ENCODE data around the gene C1QTNF9. TPM values are rescaled to one million over a fixed set of nuclear protein-coding genes. Genes with fewer than 3 reads are reported as not detected.

C1QTNF9 gene
- total and polyA plus RNA-seq, 8 donors, result 0.08 to 2.3 (median 0.31) TPM; not detected in 4

DNA sequence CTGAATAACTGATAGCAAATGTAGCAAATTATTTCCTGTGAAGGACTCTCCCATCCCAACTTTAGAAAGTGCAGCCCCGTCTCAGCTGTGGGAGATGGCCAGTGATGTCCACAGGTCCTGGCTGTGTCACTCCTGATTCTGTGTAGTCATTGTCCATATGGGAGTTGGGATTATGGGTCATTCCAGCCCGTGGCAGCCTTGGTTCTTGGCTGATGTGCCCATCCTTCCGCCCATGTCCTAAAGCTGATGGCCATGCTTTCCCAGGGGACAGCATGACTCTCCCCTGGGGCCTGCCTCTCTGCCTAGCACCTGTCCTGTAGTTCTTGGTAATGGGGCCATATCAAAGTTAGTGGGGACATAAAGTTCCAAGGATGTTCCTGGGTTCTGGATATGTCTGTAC, 43.9 kb upstream of the C1QTNF9 start:
- 89 to 97% (median 90%) methylated on average over 3 of the region's 3 CpGs for WGBS, 5 donors
- Histone ChIP-seq H3K4me3 (no peak overlapping the region), H3K9me3 (no peaks in the 10 kb centered on the region), H3K36me3 (peaks cover 0 to 12% (median 0%) of the 10 kb centered on the region in 4 donors), H3K27me3 (no peaks in the 10 kb centered on the region), H3K27ac (no peak overlapping the region), H3K4me1 (peaks cover 8 to 39% (median 20%) of the 10 kb centered on the region in 4 donors)
- TF ChIP-seq, protein P1, sequence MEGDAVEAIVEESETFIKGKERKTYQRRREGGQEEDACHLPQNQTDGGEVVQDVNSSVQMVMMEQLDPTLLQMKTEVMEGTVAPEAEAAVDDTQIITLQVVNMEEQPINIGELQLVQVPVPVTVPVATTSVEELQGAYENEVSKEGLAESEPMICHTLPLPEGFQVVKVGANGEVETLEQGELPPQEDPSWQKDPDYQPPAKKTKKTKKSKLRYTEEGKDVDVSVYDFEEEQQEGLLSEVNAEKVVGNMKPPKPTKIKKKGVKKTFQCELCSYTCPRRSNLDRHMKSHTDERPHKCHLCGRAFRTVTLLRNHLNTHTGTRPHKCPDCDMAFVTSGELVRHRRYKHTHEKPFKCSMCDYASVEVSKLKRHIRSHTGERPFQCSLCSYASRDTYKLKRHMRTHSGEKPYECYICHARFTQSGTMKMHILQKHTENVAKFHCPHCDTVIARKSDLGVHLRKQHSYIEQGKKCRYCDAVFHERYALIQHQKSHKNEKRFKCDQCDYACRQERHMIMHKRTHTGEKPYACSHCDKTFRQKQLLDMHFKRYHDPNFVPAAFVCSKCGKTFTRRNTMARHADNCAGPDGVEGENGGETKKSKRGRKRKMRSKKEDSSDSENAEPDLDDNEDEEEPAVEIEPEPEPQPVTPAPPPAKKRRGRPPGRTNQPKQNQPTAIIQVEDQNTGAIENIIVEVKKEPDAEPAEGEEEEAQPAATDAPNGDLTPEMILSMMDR (IDR thresholded peaks at IDR 0.05), result no peak
- no peak for TF ChIP-seq POLR2A (IDR thresholded peaks at IDR 0.05)
- no peak for TF ChIP-seq POLR2AphosphoS5 (IDR thresholded peaks at IDR 0.05)
- no peak for TF ChIP-seq EP300 (IDR thresholded peaks at IDR 0.05)
- intact Hi-C loops (cut with DNase I; ENCODE audit: low total_unique reads), result no loop called here
- no peak for DNase-seq

- peaks cover 22 to 57% (median 38%) of the 10 kb centered on the region in 4 donors for H3K4me1 ChIP-seq
- H3K9me3 ChIP-seq, result no peaks in the 10 kb centered on the region
- 40 to 62% (median 50%) methylated on average over 3 of the region's 3 CpGs for WGBS, 5 donors
- peak overlapping the region in 1 of 4 donors; percentile 21 for H3K4me3 ChIP-seq
- TF ChIP-seq EP300 (IDR thresholded peaks at IDR 0.05) (no peak), POLR2A (IDR thresholded peaks at IDR 0.05) (no peak), POLR2AphosphoS5 (IDR thresholded peaks at IDR 0.05) (no peak)
- TF ChIP-seq, protein P1 (IDR thresholded peaks at IDR 0.05), result no peak
- peak in 1 of 2 donors; percentile 52 for DNase-seq
- peaks cover 0 to 12% (median 0%) of the 10 kb centered on the region in 4 donors for H3K36me3 ChIP-seq
- H3K27ac ChIP-seq, result peak overlapping the region in 4 of 5 donors; percentile 47 to 64 (median 53)
- intact Hi-C loops (cut with DNase I; ENCODE audit: low total_unique reads), result no loop called here
- no peaks in the 10 kb centered on the region for H3K27me3 ChIP-seq
Measured at GRCh38 chr13:24267274-24267673, 42.1 kb upstream of the C1QTNF9 start.

DNA sequence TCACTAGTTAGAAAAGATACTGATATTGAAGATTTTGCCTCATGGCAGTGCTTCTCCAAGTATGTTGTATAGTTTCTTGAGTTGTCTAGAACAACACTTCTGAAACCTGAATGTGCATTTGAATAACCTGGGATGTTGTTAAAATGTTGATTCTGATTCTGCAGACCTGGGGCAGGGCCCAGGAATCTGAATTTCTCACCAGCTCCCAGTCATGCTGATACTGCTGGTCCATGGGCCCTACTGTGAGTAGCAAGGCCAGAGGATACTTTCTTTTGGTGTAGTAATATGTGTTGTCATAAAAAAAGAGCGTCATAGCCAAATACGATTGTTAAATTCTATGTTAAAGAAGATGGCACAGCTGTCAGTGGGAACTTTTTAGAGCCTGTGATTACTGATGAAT, 41.6 kb upstream of the C1QTNF9 start:
- no peaks in the 10 kb centered on the region for H3K9me3 ChIP-seq
- peak overlapping the region in 3 of 5 donors; percentile 50 to 64 (median 56) for H3K27ac ChIP-seq
- no peak for TF ChIP-seq POLR2AphosphoS5 (IDR thresholded peaks at IDR 0.05)
- no peak for TF ChIP-seq POLR2A (IDR thresholded peaks at IDR 0.05)
- TF ChIP-seq EP300 (IDR thresholded peaks at IDR 0.05), result no peak
- TF ChIP-seq, protein P1 (IDR thresholded peaks at IDR 0.05), result no peak
- DNase-seq, result no peak
- H3K4me1 ChIP-seq, result peaks cover 27 to 62% (median 43%) of the 10 kb centered on the region in 4 donors
- peaks cover 0 to 12% (median 0%) of the 10 kb centered on the region in 4 donors for H3K36me3 ChIP-seq
- H3K27me3 ChIP-seq, result no peaks in the 10 kb centered on the region
- 83 to 95% (median 93%) methylated on average over 2 of the region's 2 CpGs for WGBS, 5 donors
- peak overlapping the region in 1 of 4 donors; percentile 21 for H3K4me3 ChIP-seq
- intact Hi-C loops (cut with DNase I; ENCODE audit: low total_unique reads), result no loop called here

- Histone ChIP-seq H3K27ac (peak overlapping the region in 3 of 5 donors; percentile 86 to 87 (median 86)), H3K36me3 (peaks cover 0 to 12% (median 0%) of the 10 kb centered on the region in 4 donors), H3K27me3 (no peaks in the 10 kb centered on the region), H3K4me1 (peaks cover 28 to 70% (median 42%) of the 10 kb centered on the region in 4 donors), H3K4me3 (no peak overlapping the region), H3K9me3 (no peaks in the 10 kb centered on the region)
- WGBS, 5 donors, result 84 to 92% (median 86%) methylated on average over 4 of the region's 4 CpGs
- intact Hi-C loops (cut with DNase I; ENCODE audit: low total_unique reads), result no loop called here
- no peak for TF ChIP-seq EP300 (IDR thresholded peaks at IDR 0.05)
- no peak for TF ChIP-seq POLR2A (IDR thresholded peaks at IDR 0.05)
- TF ChIP-seq, protein P1 (IDR thresholded peaks at IDR 0.05), result no peak
- no peak for TF ChIP-seq POLR2AphosphoS5 (IDR thresholded peaks at IDR 0.05)
- DNase-seq, result no peak
Measured at GRCh38 chr13:24269821-24270220, 39.6 kb upstream of the C1QTNF9 start.
